Effector CD4-positive, alpha-beta T cell (primary cell): ENCODE measurements around the gene TBCE.
"Not testable (repeated sequence)": the region's sequence is repeated elsewhere in the genome, so short reads cannot be mapped to it uniquely, and the experiment has no call there.

Experiments used
- DNase-seq: peaks from one replicate; pipeline ENCODE4 v3.0.0-alpha.2; 2020

TBCE gene

DNA sequence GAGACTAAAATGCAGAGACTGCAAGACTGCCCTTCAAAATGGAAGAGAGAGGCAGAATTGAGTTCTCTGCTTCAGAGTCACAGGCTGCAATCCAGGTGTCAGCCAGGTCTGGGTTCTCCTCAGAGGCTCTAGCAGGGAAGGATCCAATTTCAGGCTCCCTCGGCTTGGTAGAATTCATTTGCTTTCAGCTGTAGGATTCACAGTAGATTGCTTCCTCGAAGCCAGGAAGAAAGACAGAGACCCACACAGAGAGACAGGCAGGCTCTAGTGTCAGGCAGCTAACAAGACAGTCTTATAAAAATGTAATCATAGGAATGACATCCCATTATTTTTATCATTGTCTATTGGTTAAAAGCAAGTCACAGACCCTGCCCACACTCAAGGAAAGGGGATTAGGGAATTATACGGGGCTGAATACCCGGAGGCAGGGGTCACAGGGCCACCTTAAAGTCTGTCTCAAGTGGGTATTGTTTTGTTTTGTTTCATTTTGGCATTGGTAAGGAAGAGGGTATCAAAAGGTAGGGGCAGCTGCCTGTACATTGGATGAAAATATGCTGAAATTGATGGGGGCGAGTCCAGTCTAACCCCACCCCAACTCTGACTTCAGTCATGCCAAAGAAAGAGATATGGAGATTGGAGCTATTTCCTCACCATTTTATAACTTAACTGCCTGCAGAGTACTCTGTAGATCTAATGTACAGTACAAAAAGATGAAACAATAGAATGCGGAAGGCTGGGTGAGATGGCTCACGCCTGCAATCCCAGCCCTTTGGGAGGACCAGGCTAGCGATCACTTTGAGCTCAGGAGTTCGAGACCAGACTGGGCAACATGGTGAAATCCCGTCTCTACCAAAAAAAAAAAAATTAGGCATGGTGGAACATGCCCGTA, 9.5 kb upstream of the TBCE start:
- DNase-seq: no peak

- no peak for DNase-seq
These were observed 8.3 kb upstream of the TBCE start for GRCh38 chr1:235358899-235359298.

GRCh38 chr1:235364189-235364588, 3.0 kb upstream of the TBCE start:
- not testable (repeated sequence) for DNase-seq

GRCh38 chr1:235366286-235366685, 941 bp upstream of the TBCE start:
- no peak for DNase-seq

DNA sequence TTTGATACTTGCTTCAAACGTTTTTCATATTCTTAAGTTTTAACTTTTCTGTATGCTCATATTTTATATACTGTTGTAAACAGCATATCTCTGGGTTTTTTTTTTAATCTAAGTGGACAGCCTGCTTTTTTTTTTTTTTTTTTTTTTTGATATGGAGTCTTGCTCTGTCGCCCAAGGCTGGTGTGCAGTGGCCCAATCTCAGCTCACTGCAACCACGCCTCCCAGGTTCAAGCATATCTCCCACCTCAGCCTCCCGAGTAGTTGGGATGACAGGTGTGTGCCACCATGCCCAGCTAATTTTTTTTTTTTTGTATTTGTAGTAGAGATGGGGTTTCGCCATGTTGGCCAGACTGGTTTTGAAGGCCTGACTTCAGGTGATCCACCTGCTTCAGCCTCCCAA, 1.2 kb downstream of the TBCE start:
- no peak for DNase-seq

DNA sequence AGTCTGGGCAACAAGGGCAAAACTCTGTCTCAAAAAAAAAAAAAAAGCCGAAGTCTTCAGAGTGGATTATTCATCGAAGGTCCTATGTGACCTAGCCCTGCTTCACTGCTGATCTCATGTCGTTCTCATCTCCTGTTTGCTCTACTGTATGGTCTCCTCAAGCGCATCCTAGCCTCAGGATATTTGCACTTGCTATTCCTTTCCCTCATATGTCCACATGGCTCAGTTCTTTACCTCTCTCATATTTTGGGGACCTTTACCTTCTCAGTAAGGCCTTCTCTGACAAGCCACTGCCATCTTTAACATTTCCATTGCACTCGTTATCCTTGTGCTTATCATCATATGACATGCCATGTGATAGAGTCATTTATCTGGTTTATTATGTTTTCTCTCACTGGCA, 2.6 kb downstream of the TBCE start:
- DNase-seq: no peak

DNA sequence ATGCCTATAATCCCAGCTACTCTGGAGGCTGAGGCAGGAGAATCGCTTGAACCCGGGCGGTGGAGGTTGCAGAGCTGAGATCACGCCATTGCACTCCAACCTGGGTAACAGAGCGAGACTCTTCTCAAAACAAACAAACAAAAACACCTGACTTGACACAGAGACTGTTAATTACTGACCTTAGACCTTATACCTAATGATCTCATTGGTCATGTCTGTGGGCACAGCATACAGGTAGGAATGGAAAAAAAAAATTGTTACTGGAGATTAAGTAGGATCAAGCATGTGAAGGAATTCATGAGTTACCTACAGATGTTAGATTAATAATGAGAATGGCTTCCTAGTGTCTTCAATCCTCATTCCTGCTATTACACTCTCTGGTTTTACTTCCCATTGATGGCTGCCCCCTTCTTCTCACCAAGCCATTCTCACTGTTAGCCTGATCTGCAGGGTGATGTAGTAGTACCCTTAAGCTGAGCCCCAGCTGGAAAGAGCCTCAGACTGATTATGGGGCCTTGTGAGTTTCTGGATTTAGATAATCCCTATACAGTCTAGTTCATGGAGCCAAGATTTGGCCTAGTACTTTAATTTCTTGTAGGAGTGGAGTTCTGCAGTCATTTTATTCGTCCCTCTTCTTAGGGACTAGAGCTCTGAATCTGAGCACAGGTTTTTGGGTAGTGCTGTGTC, 8.8 kb downstream of the TBCE start:
- DNase-seq: no peak

GRCh38 chr1:235378134-235378735, 11.0 kb downstream of the TBCE start:
- DNase-seq: not testable (repeated sequence)

- DNase-seq: not testable (repeated sequence)
These were observed 14.9 kb downstream of the TBCE start for GRCh38 chr1:235381955-235382739.

DNA sequence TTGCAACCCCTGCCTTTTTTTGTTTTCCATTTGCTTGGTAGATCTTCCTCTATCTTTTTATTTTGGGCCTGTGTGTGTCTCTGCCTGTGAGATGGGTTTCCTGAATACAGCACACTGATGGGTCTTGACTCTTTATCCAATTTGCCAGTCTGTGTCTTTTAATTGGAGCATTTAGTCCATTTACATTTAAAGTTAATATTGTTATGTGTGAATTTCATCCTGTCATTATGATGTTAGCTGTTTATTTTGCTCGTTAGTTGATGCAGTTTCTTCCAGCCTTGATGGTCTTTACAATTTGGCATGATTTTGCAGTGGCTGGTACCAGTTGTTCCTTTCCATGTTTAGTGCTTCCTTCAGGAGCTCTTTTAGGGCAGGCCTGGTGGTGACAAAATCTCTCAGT, 18.4 kb downstream of the TBCE start:
- not testable (repeated sequence) for DNase-seq

- DNase-seq: no peak
These were observed 24.6 kb downstream of the TBCE start for GRCh38 chr1:235391874-235392273.

GRCh38 chr1:235397733-235398132, 30.5 kb downstream of the TBCE start:
- no peak for DNase-seq

- DNase-seq: no peak
These were observed 32.4 kb downstream of the TBCE start for GRCh38 chr1:235399661-235400060.

DNA sequence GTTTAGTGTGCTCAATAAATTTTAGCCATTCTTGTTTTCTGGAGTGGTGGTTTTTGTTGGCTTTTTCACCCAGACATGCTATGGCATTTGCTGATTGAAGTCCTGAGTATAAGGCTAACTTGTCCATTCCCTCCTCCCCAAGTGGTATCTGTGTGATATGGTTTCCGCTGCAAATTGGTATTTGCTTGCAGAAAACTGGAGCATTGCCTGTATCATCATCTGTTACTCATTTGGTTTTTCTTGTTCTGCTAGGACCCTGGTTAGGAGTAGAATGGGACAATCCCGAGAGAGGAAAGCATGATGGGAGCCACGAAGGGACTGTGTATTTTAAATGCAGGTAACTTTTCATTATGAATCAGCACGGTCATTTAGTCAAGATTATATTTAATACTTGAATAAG, 34.0 kb downstream of the TBCE start:
- DNase-seq: no peak

DNA sequence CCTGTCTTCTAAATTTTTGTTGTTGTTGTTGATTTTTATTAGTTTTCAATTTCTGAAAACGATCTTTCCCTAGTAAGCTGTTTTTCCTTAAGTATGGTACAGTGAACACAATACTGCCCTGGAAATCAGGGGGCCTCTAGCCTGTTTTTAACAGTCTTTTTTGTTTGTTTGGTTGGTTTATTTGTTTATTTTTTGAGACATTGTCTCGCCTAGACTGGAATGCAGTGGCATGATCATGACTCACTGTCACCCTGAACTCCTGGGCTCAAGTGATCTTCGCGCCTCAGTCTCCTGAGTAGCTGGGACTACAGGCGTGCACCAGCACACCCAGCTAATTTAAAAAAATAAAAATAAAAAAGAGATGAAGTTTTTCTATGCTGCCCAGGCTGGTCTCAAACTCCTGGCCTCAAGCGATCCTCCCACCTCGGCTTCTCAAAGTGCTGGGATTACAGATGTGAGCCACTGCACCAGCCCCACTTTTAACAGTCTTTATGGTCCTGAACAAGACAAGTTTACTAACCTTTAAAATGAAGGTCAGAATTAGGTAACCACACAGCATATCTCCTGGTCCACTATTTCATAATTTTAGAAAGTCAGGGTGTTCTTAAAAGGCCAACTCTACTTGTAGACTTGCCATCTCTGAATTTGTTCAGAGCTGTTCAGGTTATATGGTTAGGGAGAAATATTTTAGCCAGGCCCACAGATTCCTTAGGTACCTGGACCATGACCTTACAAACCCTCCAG, 35.4 kb downstream of the TBCE start:
- no peak for DNase-seq

- DNase-seq: no peak
These were observed 36.4 kb downstream of the TBCE start for GRCh38 chr1:235403593-235403992.

GRCh38 chr1:235404190-235404589, 37.0 kb downstream of the TBCE start:
- no peak for DNase-seq

GRCh38 chr1:235407419-235407818, 40.2 kb downstream of the TBCE start:
- DNase-seq: no peak

DNA sequence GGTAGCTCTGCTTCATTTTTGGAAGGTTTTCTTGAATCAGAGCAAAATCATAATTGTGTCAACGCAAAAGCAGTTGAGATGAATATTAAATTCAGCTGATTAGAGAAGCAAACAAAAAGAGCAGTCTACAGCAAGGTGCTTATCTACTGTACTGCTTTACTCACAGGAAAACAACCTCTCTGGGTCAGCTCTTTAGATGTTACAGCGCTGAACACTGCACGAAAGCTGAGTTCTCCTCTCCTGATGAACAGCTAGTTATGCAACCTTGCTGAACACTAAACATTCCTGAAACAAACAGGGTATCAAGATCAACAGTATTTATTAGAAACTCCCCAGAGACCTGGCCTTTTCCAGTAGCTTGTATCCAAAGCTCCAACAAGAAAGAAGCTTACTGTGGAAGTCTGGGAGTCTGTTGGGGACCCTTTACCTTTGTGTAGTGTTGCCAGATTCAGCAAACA, 41.3 kb downstream of the TBCE start:
- no peak for DNase-seq

DNA sequence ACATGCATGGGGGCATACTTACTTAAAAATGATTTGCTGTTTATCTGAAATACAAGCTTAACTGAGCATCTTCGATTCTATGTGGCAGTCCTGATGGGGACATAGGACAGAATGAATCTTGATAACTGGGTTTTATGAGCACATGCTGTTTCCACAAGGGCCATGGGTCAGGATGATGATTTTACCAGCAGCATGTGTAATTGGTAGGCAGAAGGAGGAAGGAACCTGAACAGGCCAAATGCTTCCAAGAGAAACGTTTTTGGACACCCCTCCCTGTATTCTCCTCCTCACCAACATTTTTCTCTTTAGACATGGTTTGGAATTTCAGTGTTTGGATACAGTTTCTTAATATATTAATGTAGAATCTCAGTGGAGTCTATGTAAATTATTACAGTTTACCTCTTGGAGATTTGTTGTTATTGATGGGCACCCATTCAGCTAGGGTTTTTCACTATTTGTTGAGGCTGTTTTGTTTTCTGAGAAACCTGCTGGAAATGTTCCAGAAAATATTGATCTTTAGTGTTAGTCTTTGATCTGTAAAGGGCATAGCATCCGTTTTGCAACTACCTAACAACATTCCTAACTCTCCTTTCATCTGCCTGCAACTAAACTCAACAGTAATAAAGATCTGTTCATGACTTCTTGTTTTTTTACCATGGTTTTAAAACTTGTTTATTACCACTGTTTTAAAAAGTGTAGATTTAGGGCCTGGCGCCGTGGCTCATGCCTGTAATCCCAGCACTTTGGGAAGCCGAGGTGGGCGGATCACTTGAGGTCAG, 42.0 kb downstream of the TBCE start:
- DNase-seq: no peak

GRCh38 chr1:235410467-235410866, 43.2 kb downstream of the TBCE start:
- no peak for DNase-seq
